Fibroblast of lung (primary cell): ENCODE data around the gene USP31. TPM values are rescaled to one million over a fixed set of nuclear protein-coding genes. Genes with fewer than 3 reads are reported as not detected.
A peak's percentile ranks its signal among the peaks of the same experiment; 100 is the strongest.
"Not testable (repeated sequence)": the region's sequence is repeated elsewhere in the genome, so short reads cannot be mapped to it uniquely, and the experiment has no call there.

Source experiments
- DNase-seq, 2 donors: peaks; one replicate each; pipeline versions ENCODE4 v3.0.0 to v3.0.0-alpha.2; 2010; ENCODE audit warnings: low read depth in 2 of 2
- H2AFZ ChIP-seq: 2 replicates; pipeline ENCODE4 v1.5.1; 2012; ENCODE audit warnings: low read length, control low read depth, inconsistent platforms
- H3K27ac ChIP-seq: 2 replicates; pipeline ENCODE4 v1.5.1; 2011; ENCODE audit warnings: low read length, control low read depth; ENCODE audit not compliant: insufficient read depth
- H3K27me3 ChIP-seq: 2 replicates; pipeline ENCODE4 v1.5.1; 2011; ENCODE audit warnings: mild to moderate bottlenecking, low read length; ENCODE audit not compliant: control insufficient read depth, insufficient read depth
- H3K36me3 ChIP-seq: 2 replicates; pipeline ENCODE4 v1.5.1; 2011; ENCODE audit warnings: low read length; ENCODE audit not compliant: control insufficient read depth, insufficient read depth
- H3K4me1 ChIP-seq: 2 replicates; pipeline ENCODE4 v1.5.1; 2011; ENCODE audit warnings: low read length; ENCODE audit not compliant: control insufficient read depth, insufficient read depth; ENCODE audit errors: extremely low read depth
- H3K4me2 ChIP-seq: 2 replicates; pipeline ENCODE4 v1.5.1; 2011; ENCODE audit warnings: low read length, control low read depth; ENCODE audit not compliant: insufficient read depth; ENCODE audit errors: extremely low read depth
- H3K4me3 ChIP-seq, 4 experiments: fragments of 200-600 bp in 1 of 4; sonication (generic) in 1 of 4; replicated peaks in 1 of 4; 2 replicates each; pipeline ENCODE4 v1.5.1; 2011 to 2016; ENCODE audit warnings: low read length in 4 of 4, low read depth in 3 of 4, mild to moderate bottlenecking in 3 of 4, control low read depth in 2 of 4, inconsistent platforms in 1 of 4, mixed read lengths in 1 of 4; ENCODE audit not compliant: insufficient read depth in 1 of 4; ENCODE audit errors: control extremely low read depth in 1 of 4
- H3K79me2 ChIP-seq: 2 replicates; pipeline ENCODE4 v1.5.1; 2012; ENCODE audit warnings: mild to moderate bottlenecking, low read length, inconsistent platforms; ENCODE audit not compliant: control insufficient read depth, insufficient read depth
- H3K9ac ChIP-seq: 2 replicates; pipeline ENCODE4 v1.5.1; 2011; ENCODE audit warnings: mild to moderate bottlenecking, low read length, control low read depth; ENCODE audit not compliant: insufficient read depth
- H3K9me3 ChIP-seq: 2 replicates; pipeline ENCODE4 v1.5.1; 2012; ENCODE audit warnings: low read depth, low read length; ENCODE audit not compliant: control insufficient read depth, insufficient read depth
- H4K20me1 ChIP-seq: 2 replicates; pipeline ENCODE4 v1.5.1; 2011; ENCODE audit warnings: low read length; ENCODE audit not compliant: control insufficient read depth, insufficient read depth; ENCODE audit errors: extremely low read depth
- CTCF ChIP-seq, 2 donors: IDR thresholded peaks in 1 of 2; conservative IDR thresholded peaks in 1 of 2; 1 replicate in 1 of 2; 2 replicates in 1 of 2; pipeline ENCODE4 v1.5.1; 2011 to 2012; ENCODE audit warnings: low read length in 2 of 2, control low read depth in 1 of 2, inconsistent platforms in 1 of 2, low read depth in 1 of 2, mild to moderate bottlenecking in 1 of 2
- EZH2 ChIP-seq: IDR thresholded peaks from 2 replicates; pipeline ENCODE4 v1.5.1; 2012; ENCODE audit warnings: low read length, control low read depth, mild to moderate bottlenecking; ENCODE audit errors: missing control alignments
- polyA plus RNA-seq, 2 donors: library from polyadenylated mRNA; depleted of rRNA in 1 of 2; stranded (reverse) in 1 of 2; unstranded in 1 of 2; fragments of >200 nt; gene quantifications; 2 replicates each; pipeline ENCODE4 v1.2.1, GENCODE V29; 2011 to 2012; ENCODE audit warnings: missing spikeins in 1 of 2
- total RNA-seq: library from RNA; depleted of rRNA; stranded (reverse); fragments of >200 nt; gene quantifications from 2 replicates; pipeline ENCODE4 v1.2.1, GENCODE V29; 2014

Gene USP31
- total and polyA plus RNA-seq, 2 donors (not counting 1 experiment from before 2014, with no cell fraction given) = 4.8 to 5.8 TPM

GRCh38 chr16:23146877-23147601, 2.2 kb downstream of the USP31 start:
- Histone ChIP-seq H3K9ac (no peak overlapping the region), H3K4me3 (no peak overlapping the region), H3K79me2 (peaks cover 34% of the 10 kb centered on the region), H2AFZ (no peak overlapping the region), H3K36me3 (no peaks in the 10 kb centered on the region), H3K27me3 (no peaks in the 10 kb centered on the region), H3K4me1 (peaks cover 3% of the 10 kb centered on the region), H3K9me3 (no peaks in the 10 kb centered on the region), H3K4me2 (peak overlapping the region; percentile 25), H3K27ac (no peak overlapping the region), H4K20me1 (no peaks in the 10 kb centered on the region)
- TF ChIP-seq CTCF (conservative IDR thresholded peaks at IDR 0.05 in 1 of 2, IDR thresholded peaks at IDR 0.05 in 1 of 2; ENCODE audit: low read depth in 1 of 2, low read length in 2 of 2) (no peak), EZH2 (no peak)
- DNase-seq = no peak

- no peak overlapping the region for H2AFZ ChIP-seq
- H3K4me1 ChIP-seq = peaks cover 3% of the 10 kb centered on the region
- no peak overlapping the region for H3K4me3 ChIP-seq
- H3K27ac ChIP-seq = no peak overlapping the region
- no peaks in the 10 kb centered on the region for H4K20me1 ChIP-seq
- H3K36me3 ChIP-seq = no peaks in the 10 kb centered on the region
- TF ChIP-seq EZH2 (no peak), CTCF (conservative IDR thresholded peaks at IDR 0.05 in 1 of 2, IDR thresholded peaks at IDR 0.05 in 1 of 2; ENCODE audit: low read depth in 1 of 2, low read length in 2 of 2) (no peak)
- no peaks in the 10 kb centered on the region for H3K27me3 ChIP-seq
- H3K9ac ChIP-seq = no peak overlapping the region
- no peak overlapping the region for H3K4me2 ChIP-seq
- peak; percentile 34 to 85 for DNase-seq
- no peaks in the 10 kb centered on the region for H3K9me3 ChIP-seq
- peaks cover 37% of the 10 kb centered on the region for H3K79me2 ChIP-seq
These were observed 3.6 kb downstream of the USP31 start for GRCh38 chr16:23145608-23146007.

- TF ChIP-seq CTCF (conservative IDR thresholded peaks at IDR 0.05 in 1 of 2, IDR thresholded peaks at IDR 0.05 in 1 of 2; ENCODE audit: low read depth in 1 of 2, low read length in 2 of 2) (no peak), EZH2 (no peak)
- Histone ChIP-seq H3K36me3 (no peaks in the 10 kb centered on the region), H4K20me1 (no peaks in the 10 kb centered on the region), H3K4me2 (no peak overlapping the region), H3K27me3 (no peaks in the 10 kb centered on the region), H3K9ac (no peak overlapping the region), H3K4me1 (peaks cover 3% of the 10 kb centered on the region), H2AFZ (no peak overlapping the region), H3K4me3 (no peak overlapping the region), H3K79me2 (peaks cover 41% of the 10 kb centered on the region), H3K27ac (no peak overlapping the region), H3K9me3 (no peaks in the 10 kb centered on the region)
- DNase-seq = peak in 1 of 2 donors; percentile 14
These were observed 4.1 kb downstream of the USP31 start for GRCh38 chr16:23145186-23145585.

- DNase-seq, H3K9me3 ChIP-seq, H3K4me2 ChIP-seq, H2AFZ ChIP-seq, H3K9ac ChIP-seq, H3K27me3 ChIP-seq, H4K20me1 ChIP-seq, H3K36me3 ChIP-seq, H3K27ac ChIP-seq, H3K4me3 ChIP-seq, H3K4me1 ChIP-seq: not testable (repeated sequence)
- H3K79me2 ChIP-seq = peaks cover 44% of the 10 kb centered on the region
These were observed 4.9 kb downstream of the USP31 start for GRCh38 chr16:23144393-23144792.
